ENCODE data around the gene SYT7.

DNA sequence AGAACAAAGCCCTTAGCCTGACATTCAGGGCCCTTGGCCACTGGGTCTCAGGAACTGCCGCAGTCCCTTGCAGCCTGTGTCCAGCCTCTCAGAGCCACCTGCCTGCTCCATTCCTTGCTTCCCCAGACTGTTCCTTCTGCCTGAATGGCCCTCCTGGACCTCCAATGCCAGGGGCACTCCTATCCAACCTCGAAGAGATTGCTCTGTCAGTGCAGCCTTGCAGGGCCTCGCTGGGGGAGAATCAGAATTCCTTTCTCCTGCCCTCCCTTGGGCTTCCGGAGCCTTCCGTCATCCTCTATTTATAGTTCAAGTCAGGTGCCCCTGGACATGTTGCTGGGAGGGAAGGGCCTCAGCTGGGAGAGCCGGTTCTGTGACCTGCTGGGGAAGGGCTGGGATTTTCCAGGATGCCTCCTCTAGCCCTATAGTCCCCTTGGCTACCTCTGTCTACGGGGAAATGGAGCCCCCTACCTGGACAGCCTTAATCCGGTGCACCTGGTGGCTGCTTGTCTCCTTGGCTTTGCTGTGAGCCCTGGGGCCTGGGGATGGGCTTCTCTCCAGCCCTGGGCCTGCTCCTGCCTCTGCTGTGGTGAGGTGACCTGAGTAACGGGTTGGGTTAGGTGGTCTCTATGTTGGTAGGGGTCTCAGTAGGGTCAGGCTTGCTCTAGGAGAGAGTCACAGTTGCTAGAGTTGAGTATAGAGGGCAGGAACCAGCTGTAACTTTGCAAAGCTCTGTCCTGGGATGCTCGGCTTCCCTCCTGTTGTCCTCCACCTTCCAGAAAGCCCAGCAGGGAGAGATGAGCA, 45.9 kb upstream of the SYT7 start:
- peak in 2 of 3 donors; percentile 53 to 57 for TF ChIP-seq POLR2A (IDR thresholded peaks at IDR 0.05)
- TF ChIP-seq, protein P1, sequence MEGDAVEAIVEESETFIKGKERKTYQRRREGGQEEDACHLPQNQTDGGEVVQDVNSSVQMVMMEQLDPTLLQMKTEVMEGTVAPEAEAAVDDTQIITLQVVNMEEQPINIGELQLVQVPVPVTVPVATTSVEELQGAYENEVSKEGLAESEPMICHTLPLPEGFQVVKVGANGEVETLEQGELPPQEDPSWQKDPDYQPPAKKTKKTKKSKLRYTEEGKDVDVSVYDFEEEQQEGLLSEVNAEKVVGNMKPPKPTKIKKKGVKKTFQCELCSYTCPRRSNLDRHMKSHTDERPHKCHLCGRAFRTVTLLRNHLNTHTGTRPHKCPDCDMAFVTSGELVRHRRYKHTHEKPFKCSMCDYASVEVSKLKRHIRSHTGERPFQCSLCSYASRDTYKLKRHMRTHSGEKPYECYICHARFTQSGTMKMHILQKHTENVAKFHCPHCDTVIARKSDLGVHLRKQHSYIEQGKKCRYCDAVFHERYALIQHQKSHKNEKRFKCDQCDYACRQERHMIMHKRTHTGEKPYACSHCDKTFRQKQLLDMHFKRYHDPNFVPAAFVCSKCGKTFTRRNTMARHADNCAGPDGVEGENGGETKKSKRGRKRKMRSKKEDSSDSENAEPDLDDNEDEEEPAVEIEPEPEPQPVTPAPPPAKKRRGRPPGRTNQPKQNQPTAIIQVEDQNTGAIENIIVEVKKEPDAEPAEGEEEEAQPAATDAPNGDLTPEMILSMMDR (IDR thresholded peaks at IDR 0.05): peak in 1 of 7 experiments; percentile 15
